ENCODE data around the gene HADHB. TPM values are rescaled to one million over a fixed set of nuclear protein-coding genes. Genes with fewer than 3 reads are reported as not detected.

Gene HADHB
- total RNA-seq, 1 donor from 2014 or later: 1,332 TPM

DNA sequence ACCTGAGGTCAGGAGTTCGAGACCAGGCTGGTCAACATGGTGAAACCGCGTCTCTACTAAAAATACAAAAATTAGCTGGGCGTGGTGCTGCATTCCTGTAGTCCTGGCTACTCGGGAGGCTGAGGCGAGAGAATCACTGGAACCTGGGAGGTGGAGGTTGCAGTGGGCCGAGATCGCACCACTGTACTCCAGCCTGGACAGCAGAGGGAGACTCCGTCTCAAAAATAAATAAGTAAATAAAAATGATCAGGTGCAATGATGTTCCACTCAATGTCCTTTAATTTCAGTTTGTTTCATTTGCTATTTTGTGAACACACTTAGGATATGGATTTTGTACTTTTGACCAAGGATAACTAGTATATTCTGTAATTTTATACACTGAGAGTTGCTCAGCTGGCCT, 9.7 kb upstream of the HADHB start:
- TF ChIP-seq, protein P1, sequence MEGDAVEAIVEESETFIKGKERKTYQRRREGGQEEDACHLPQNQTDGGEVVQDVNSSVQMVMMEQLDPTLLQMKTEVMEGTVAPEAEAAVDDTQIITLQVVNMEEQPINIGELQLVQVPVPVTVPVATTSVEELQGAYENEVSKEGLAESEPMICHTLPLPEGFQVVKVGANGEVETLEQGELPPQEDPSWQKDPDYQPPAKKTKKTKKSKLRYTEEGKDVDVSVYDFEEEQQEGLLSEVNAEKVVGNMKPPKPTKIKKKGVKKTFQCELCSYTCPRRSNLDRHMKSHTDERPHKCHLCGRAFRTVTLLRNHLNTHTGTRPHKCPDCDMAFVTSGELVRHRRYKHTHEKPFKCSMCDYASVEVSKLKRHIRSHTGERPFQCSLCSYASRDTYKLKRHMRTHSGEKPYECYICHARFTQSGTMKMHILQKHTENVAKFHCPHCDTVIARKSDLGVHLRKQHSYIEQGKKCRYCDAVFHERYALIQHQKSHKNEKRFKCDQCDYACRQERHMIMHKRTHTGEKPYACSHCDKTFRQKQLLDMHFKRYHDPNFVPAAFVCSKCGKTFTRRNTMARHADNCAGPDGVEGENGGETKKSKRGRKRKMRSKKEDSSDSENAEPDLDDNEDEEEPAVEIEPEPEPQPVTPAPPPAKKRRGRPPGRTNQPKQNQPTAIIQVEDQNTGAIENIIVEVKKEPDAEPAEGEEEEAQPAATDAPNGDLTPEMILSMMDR (IDR thresholded peaks at IDR 0.05; ENCODE audit: borderline replicate concordance): peak; percentile 44
- Histone ChIP-seq H3K27me3 (ENCODE audit: low read depth) (no peaks in the 10 kb centered on the region), H3K4me3 (no peak overlapping the region), H3K9me3 (replicated peaks) (no peaks in the 10 kb centered on the region), H3K36me3 (peaks cover 85% of the 10 kb centered on the region), H3K27ac (replicated peaks) (no peak overlapping the region), H3K4me1 (peaks cover 30% of the 10 kb centered on the region)
- intact Hi-C loops (cut with micrococcal nuclease): loop anchor here (10.0 kb wide), 1 partner anchor 90 kb away; no protein-coding TSS in a partner anchor
- DNase-seq: no peak

- no peaks in the 10 kb centered on the region for H3K9me3 ChIP-seq (replicated peaks)
- DNase-seq: no peak
- no peak overlapping the region for H3K4me3 ChIP-seq
- H3K36me3 ChIP-seq: peaks cover 58% of the 10 kb centered on the region
- peaks cover 58% of the 10 kb centered on the region for H3K4me1 ChIP-seq
- no peaks in the 10 kb centered on the region for H3K27me3 ChIP-seq (ENCODE audit: low read depth)
- intact Hi-C loops (cut with micrococcal nuclease): loop anchor here (10.0 kb wide), 1 partner anchor 87 kb away; no protein-coding TSS in a partner anchor
- TF ChIP-seq, protein P1 (IDR thresholded peaks at IDR 0.05; ENCODE audit: borderline replicate concordance): no peak
- peak overlapping the region; percentile 99 for H3K27ac ChIP-seq (replicated peaks)
These were observed 6.9 kb upstream of the HADHB start for GRCh38 chr2:26237868-26238267.

GRCh38 chr2:26238311-26238958, 6.3 kb upstream of the HADHB start:
- Histone ChIP-seq H3K27me3 (ENCODE audit: low read depth) (no peaks in the 10 kb centered on the region), H3K4me3 (no peak overlapping the region), H3K9me3 (replicated peaks) (no peaks in the 10 kb centered on the region), H3K27ac (replicated peaks) (peak overlapping the region; percentile 99), H3K4me1 (peaks cover 63% of the 10 kb centered on the region), H3K36me3 (peaks cover 52% of the 10 kb centered on the region)
- TF ChIP-seq, protein P1 (IDR thresholded peaks at IDR 0.05; ENCODE audit: borderline replicate concordance): no peak
- intact Hi-C loops (cut with micrococcal nuclease): loop anchor here (10.0 kb wide), 1 partner anchor 86 kb away; no protein-coding TSS in a partner anchor
- DNase-seq: no peak

DNA sequence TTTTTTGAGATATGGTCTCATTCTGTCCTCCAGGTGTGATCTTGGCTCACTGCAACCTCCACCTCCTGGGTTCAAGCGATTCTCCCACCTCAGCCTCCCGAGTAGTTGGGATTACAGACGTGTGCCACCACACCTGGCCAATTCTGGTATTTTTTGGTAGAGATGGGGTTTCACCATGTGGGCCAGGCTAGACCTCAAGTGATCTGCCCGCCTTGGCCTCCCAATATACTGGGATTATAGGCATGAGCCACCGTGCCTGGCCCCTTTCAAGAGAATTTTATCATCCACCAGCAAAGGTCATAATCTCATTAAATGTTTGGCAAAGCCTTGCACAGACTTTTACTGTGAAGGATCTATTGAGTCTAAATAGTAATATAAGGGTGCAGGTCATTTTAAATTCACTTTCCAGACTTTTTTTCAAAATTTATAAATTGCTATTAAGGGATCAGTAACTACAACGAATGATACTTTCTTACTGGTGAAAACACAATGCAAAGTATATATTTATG, 2.8 kb upstream of the HADHB start:
- TF ChIP-seq, protein P1 (IDR thresholded peaks at IDR 0.05; ENCODE audit: borderline replicate concordance): no peak
- intact Hi-C loops (cut with micrococcal nuclease): loop anchor here (5.0 kb wide), 1 partner anchor 35 kb away; no protein-coding TSS in a partner anchor
- Histone ChIP-seq H3K4me3 (peak overlapping the region; percentile 90), H3K27ac (replicated peaks) (peak overlapping the region; percentile 99), H3K4me1 (peaks cover 91% of the 10 kb centered on the region), H3K27me3 (ENCODE audit: low read depth) (no peaks in the 10 kb centered on the region), H3K36me3 (peaks cover 18% of the 10 kb centered on the region), H3K9me3 (replicated peaks) (no peaks in the 10 kb centered on the region)
- no peak for DNase-seq

- DNase-seq: no peak
- H3K27ac ChIP-seq (replicated peaks): peak overlapping the region; percentile 99
- no peaks in the 10 kb centered on the region for H3K9me3 ChIP-seq (replicated peaks)
- H3K36me3 ChIP-seq: peaks cover under 1% of the 10 kb centered on the region
- TF ChIP-seq, protein P1 (IDR thresholded peaks at IDR 0.05; ENCODE audit: borderline replicate concordance): no peak
- no peaks in the 10 kb centered on the region for H3K27me3 ChIP-seq (ENCODE audit: low read depth)
- intact Hi-C loops (cut with micrococcal nuclease): loop anchor here (5.0 kb wide), 1 partner anchor 34 kb away; no protein-coding TSS in a partner anchor
- peaks cover 93% of the 10 kb centered on the region for H3K4me1 ChIP-seq
- peak overlapping the region; percentile 90 for H3K4me3 ChIP-seq
These were observed 1.1 kb upstream of the HADHB start for GRCh38 chr2:26243470-26244308.

Data from left ventricle myocardium inferior (tissue), 1 donor.